ENCODE data around the gene BHLHE23.

The BHLHE23 gene

GRCh38 chr20:62991196-62991807 lies 15.5 kb downstream of the BHLHE23 start (continued):
- TF ChIP-seq BACH2 (CRISPR knock-in tag; IDR thresholded peaks at IDR 0.05; ENCODE audit: borderline replicate concordance), result no peak

- ATAC-seq, result no peak; the same call in 2 of the 3 replicates
- TF ChIP-seq TOX (CRISPR knock-in tag; IDR thresholded peaks at IDR 0.05; ENCODE audit: borderline replicate concordance) (no peak), ISL1 (CRISPR knock-in tag; IDR thresholded peaks at IDR 0.05) (no peak), ARNTL (CRISPR knock-in tag; IDR thresholded peaks at IDR 0.05; ENCODE audit: borderline replicate concordance, low read depth) (no peak), ZNF70 (CRISPR knock-in tag; IDR thresholded peaks at IDR 0.05) (no peak), GLIS3 (CRISPR knock-in tag; IDR thresholded peaks at IDR 0.05) (no peak), POU6F1 (CRISPR knock-in tag; IDR thresholded peaks at IDR 0.05; ENCODE audit: borderline replicate concordance, low read depth) (no peak), CREB5 (CRISPR knock-in tag; IDR thresholded peaks at IDR 0.05; ENCODE audit: low read depth) (no peak), TSHZ2 (CRISPR knock-in tag; IDR thresholded peaks at IDR 0.05) (no peak), TCF4 (CRISPR knock-in tag; IDR thresholded peaks at IDR 0.05; ENCODE audit: borderline replicate concordance) (no peak), RARB (CRISPR knock-in tag; IDR thresholded peaks at IDR 0.05) (no peak), CSDC2 (CRISPR knock-in tag; IDR thresholded peaks at IDR 0.05) (no peak), PATZ1 (CRISPR knock-in tag; IDR thresholded peaks at IDR 0.05; ENCODE audit: borderline replicate concordance) (no peak), ESRRG (CRISPR knock-in tag; IDR thresholded peaks at IDR 0.05) (no peak), ZNF8 (CRISPR knock-in tag; IDR thresholded peaks at IDR 0.05) (no peak), ZC3H10 (CRISPR knock-in tag; IDR thresholded peaks at IDR 0.05) (no peak)
Observed at GRCh38 chr20:62990306-62990825, 16.4 kb downstream of the BHLHE23 start.

- ATAC-seq, result no peak
- no peak for TF ChIP-seq TOX (CRISPR knock-in tag; IDR thresholded peaks at IDR 0.05; ENCODE audit: borderline replicate concordance)
- no peak for TF ChIP-seq ZC3H10 (CRISPR knock-in tag; IDR thresholded peaks at IDR 0.05)
- TF ChIP-seq BACH2 (CRISPR knock-in tag; IDR thresholded peaks at IDR 0.05; ENCODE audit: borderline replicate concordance), result no peak
- no peak for TF ChIP-seq SNAI2 (CRISPR knock-in tag; IDR thresholded peaks at IDR 0.05)
Observed at GRCh38 chr20:62989201-62989601, 17.6 kb downstream of the BHLHE23 start.

- no peak for TF ChIP-seq ZNF8 (CRISPR knock-in tag; IDR thresholded peaks at IDR 0.05)
- no peak for TF ChIP-seq BACH2 (CRISPR knock-in tag; IDR thresholded peaks at IDR 0.05; ENCODE audit: borderline replicate concordance)
- TF ChIP-seq POU6F1 (CRISPR knock-in tag; IDR thresholded peaks at IDR 0.05; ENCODE audit: borderline replicate concordance, low read depth), result no peak
- TF ChIP-seq ARNTL (CRISPR knock-in tag; IDR thresholded peaks at IDR 0.05; ENCODE audit: borderline replicate concordance, low read depth), result no peak
- TF ChIP-seq TOX (CRISPR knock-in tag; IDR thresholded peaks at IDR 0.05; ENCODE audit: borderline replicate concordance), result no peak
- TF ChIP-seq ZFP30 (CRISPR knock-in tag; IDR thresholded peaks at IDR 0.05), result no peak
- no peak for TF ChIP-seq CREB5 (CRISPR knock-in tag; IDR thresholded peaks at IDR 0.05; ENCODE audit: low read depth)
- no peak for TF ChIP-seq PPARA (CRISPR knock-in tag; IDR thresholded peaks at IDR 0.05; ENCODE audit: borderline replicate concordance)
- TF ChIP-seq SNAI2 (CRISPR knock-in tag; IDR thresholded peaks at IDR 0.05), result no peak
- no peak for TF ChIP-seq ZFP3 (CRISPR knock-in tag; IDR thresholded peaks at IDR 0.05)
- TF ChIP-seq ISL1 (CRISPR knock-in tag; IDR thresholded peaks at IDR 0.05), result no peak
- TF ChIP-seq ZNF565 (CRISPR knock-in tag; conservative IDR thresholded peaks at IDR 0.05; ENCODE audit: low read depth), result no peak
- no peak for TF ChIP-seq GLIS3 (CRISPR knock-in tag; IDR thresholded peaks at IDR 0.05)
- TF ChIP-seq CSRNP3 (CRISPR knock-in tag; IDR thresholded peaks at IDR 0.05), result no peak
- TF ChIP-seq ZNF70 (CRISPR knock-in tag; IDR thresholded peaks at IDR 0.05), result no peak
- TF ChIP-seq ESRRG (CRISPR knock-in tag; IDR thresholded peaks at IDR 0.05), result no peak
- TF ChIP-seq OSR1 (CRISPR knock-in tag; IDR thresholded peaks at IDR 0.05), result no peak
- ATAC-seq, result no peak
Observed at GRCh38 chr20:62987114-62987513, 19.6 kb downstream of the BHLHE23 start.
